ENCODE measurements around the gene TEDC2. TPM values are rescaled to one million over a fixed set of nuclear protein-coding genes. Genes with fewer than 3 reads are reported as not detected.

Gene TEDC2
- total and polyA plus RNA-seq, 2 of the 8 experiments (the other 6 are each of a cell fraction or from before 2014, with no cell fraction given), result 54.6 to 55.6 TPM

DNA sequence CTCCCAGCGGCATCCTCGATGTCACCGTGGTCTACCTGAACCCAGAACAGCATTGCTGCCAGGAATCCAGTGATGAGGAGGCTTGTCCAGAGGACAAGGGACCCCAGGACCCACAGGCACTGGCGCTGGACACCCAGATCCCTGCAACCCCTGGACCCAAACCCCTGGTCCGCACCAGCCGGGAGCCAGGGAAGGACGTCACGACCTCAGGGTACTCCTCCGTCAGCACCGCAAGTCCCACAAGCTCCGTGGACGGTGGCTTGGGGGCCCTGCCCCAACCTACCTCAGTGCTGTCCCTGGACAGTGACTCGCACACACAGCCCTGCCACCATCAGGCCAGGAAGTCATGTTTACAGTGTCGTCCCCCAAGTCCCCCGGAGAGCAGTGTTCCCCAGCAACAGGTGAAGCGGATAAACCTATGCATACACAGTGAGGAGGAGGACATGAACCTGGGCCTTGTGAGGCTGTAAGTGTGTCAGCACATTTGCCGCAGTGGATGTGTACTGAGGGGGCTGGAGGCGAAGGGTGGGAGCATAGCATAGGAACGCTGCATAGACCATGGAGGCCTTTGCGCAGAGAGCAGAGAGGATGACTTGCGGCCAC lies 3.3 kb upstream of the TEDC2 start (continued):
- TF ChIP-seq, protein P1, sequence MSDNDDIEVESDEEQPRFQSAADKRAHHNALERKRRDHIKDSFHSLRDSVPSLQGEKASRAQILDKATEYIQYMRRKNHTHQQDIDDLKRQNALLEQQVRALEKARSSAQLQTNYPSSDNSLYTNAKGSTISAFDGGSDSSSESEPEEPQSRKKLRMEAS (IDR thresholded peaks at IDR 0.05), result no peak
